Measurements from ENCODE around the gene PDE3A.

DNA sequence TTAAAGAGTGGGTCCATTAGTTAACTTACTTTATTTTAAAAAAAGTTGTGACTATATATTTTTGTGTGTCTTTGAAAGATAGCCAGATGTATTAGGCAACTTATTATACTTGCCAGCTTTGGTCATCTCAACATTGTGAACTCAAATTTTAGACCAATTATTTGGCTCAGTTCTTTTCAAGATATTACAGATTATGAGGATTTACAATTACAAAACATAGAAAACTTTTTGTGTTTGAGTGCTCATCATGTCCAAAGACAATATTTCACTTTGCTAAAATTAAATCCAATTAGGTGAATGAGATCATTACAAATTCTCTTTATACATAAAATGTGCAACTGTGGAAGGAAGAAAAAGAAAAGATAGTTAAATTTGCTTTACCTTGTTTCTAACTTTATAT, 18.3 kb upstream of the PDE3A start:
- TF ChIP-seq, protein P1, sequence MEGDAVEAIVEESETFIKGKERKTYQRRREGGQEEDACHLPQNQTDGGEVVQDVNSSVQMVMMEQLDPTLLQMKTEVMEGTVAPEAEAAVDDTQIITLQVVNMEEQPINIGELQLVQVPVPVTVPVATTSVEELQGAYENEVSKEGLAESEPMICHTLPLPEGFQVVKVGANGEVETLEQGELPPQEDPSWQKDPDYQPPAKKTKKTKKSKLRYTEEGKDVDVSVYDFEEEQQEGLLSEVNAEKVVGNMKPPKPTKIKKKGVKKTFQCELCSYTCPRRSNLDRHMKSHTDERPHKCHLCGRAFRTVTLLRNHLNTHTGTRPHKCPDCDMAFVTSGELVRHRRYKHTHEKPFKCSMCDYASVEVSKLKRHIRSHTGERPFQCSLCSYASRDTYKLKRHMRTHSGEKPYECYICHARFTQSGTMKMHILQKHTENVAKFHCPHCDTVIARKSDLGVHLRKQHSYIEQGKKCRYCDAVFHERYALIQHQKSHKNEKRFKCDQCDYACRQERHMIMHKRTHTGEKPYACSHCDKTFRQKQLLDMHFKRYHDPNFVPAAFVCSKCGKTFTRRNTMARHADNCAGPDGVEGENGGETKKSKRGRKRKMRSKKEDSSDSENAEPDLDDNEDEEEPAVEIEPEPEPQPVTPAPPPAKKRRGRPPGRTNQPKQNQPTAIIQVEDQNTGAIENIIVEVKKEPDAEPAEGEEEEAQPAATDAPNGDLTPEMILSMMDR (IDR thresholded peaks at IDR 0.05) = no peak
- TF ChIP-seq EP300 (IDR thresholded peaks at IDR 0.05; ENCODE audit: low read depth) = no peak
- TF ChIP-seq POLR2AphosphoS5 (IDR thresholded peaks at IDR 0.05) = no peak

Measured in transverse colon (tissue), 4 donors.